ENCODE data around the gene PUSL1.

The PUSL1 gene

GRCh38 chr1:1264868-1265272 is 43.5 kb upstream of the PUSL1 start:
- Histone ChIP-seq H3K4me3 (ENCODE audit: low read length) (no peak overlapping the region), H3K36me3 (replicated peaks; ENCODE audit: low read depth, low read length) (peaks cover 39% of the 10 kb centered on the region)

GRCh38 chr1:1267488-1268283 is 40.7 kb upstream of the PUSL1 start:
- H3K4me2 ChIP-seq (ENCODE audit: low read length) = no peak overlapping the region
- no peaks in the 10 kb centered on the region for H3K9me3 ChIP-seq (ENCODE audit: insufficient read depth, low read length)
- H4K20me1 ChIP-seq (ENCODE audit: insufficient read depth, low read length) = peaks cover 34% of the 10 kb centered on the region
- H3K27me3 ChIP-seq (ENCODE audit: low read depth, low read length) = no peaks in the 10 kb centered on the region
- no peak overlapping the region for H3K4me3 ChIP-seq (ENCODE audit: low read length)
- H3K9ac ChIP-seq (ENCODE audit: low read length) = no peak overlapping the region
- H3K4me1 ChIP-seq (ENCODE audit: low read length) = peaks cover 14% of the 10 kb centered on the region
- H3K36me3 ChIP-seq (replicated peaks; ENCODE audit: low read depth, low read length) = peaks cover 33% of the 10 kb centered on the region
- TF ChIP-seq CTCF (IDR thresholded peaks at IDR 0.05; ENCODE audit: low read depth, low read length) = no peak
- no peak for TF ChIP-seq EZH2phosphoT487 (IDR thresholded peaks at IDR 0.05; ENCODE audit: low read depth)
- H2AFZ ChIP-seq (ENCODE audit: low read depth, low read length) = no peak overlapping the region
- no peak overlapping the region for H3K27ac ChIP-seq (ENCODE audit: low read length)
- H3K79me2 ChIP-seq (ENCODE audit: low read length) = peaks cover 66% of the 10 kb centered on the region

More at GRCh38 chr1:1264868-1265272, 43.5 kb upstream of the PUSL1 start:
- Histone ChIP-seq H3K9me3 (ENCODE audit: insufficient read depth, low read length) (no peaks in the 10 kb centered on the region), H3K27me3 (ENCODE audit: low read depth, low read length) (no peaks in the 10 kb centered on the region), H3K4me2 (ENCODE audit: low read length) (no peak overlapping the region), H3K9ac (ENCODE audit: low read length) (no peak overlapping the region), H3K4me1 (ENCODE audit: low read length) (peaks cover 9% of the 10 kb centered on the region; the same call in 1 of the 2 replicates), H3K79me2 (ENCODE audit: low read length) (peaks cover 38% of the 10 kb centered on the region), H3K27ac (ENCODE audit: low read length) (no peak overlapping the region), H4K20me1 (ENCODE audit: insufficient read depth, low read length) (peaks cover 12% of the 10 kb centered on the region), H2AFZ (ENCODE audit: low read depth, low read length) (no peak overlapping the region)
- TF ChIP-seq CTCF (IDR thresholded peaks at IDR 0.05; ENCODE audit: low read depth, low read length) (peak; percentile 17), EZH2phosphoT487 (IDR thresholded peaks at IDR 0.05; ENCODE audit: low read depth) (no peak)

GRCh38 chr1:1268284-1268682 is 40.1 kb upstream of the PUSL1 start:
- TF ChIP-seq EZH2phosphoT487 (IDR thresholded peaks at IDR 0.05; ENCODE audit: low read depth) = no peak
- no peak for TF ChIP-seq CTCF (IDR thresholded peaks at IDR 0.05; ENCODE audit: low read depth, low read length)
- Histone ChIP-seq H3K36me3 (replicated peaks; ENCODE audit: low read depth, low read length) (peaks cover 28% of the 10 kb centered on the region), H4K20me1 (ENCODE audit: insufficient read depth, low read length) (peaks cover 36% of the 10 kb centered on the region), H3K9me3 (ENCODE audit: insufficient read depth, low read length) (no peaks in the 10 kb centered on the region), H2AFZ (ENCODE audit: low read depth, low read length) (no peak overlapping the region), H3K27me3 (ENCODE audit: low read depth, low read length) (no peaks in the 10 kb centered on the region), H3K4me2 (ENCODE audit: low read length) (no peak overlapping the region), H3K79me2 (ENCODE audit: low read length) (peaks cover 72% of the 10 kb centered on the region), H3K9ac (ENCODE audit: low read length) (no peak overlapping the region), H3K4me1 (ENCODE audit: low read length) (peaks cover 15% of the 10 kb centered on the region), H3K4me3 (ENCODE audit: low read length) (no peak overlapping the region), H3K27ac (ENCODE audit: low read length) (no peak overlapping the region)

- H3K4me2 ChIP-seq (ENCODE audit: low read length) = no peak overlapping the region
- peaks cover 69% of the 10 kb centered on the region for H3K79me2 ChIP-seq (ENCODE audit: low read length)
- no peak overlapping the region for H3K27ac ChIP-seq (ENCODE audit: low read length)
Observed at GRCh38 chr1:1270813-1271212, 37.6 kb upstream of the PUSL1 start.

More at GRCh38 chr1:1270813-1271212, 37.6 kb upstream of the PUSL1 start:
- H4K20me1 ChIP-seq (ENCODE audit: insufficient read depth, low read length) = peaks cover 33% of the 10 kb centered on the region
- peaks cover 19% of the 10 kb centered on the region for H3K4me1 ChIP-seq (ENCODE audit: low read length)
- H3K9ac ChIP-seq (ENCODE audit: low read length) = no peak overlapping the region
- no peak for TF ChIP-seq EZH2phosphoT487 (IDR thresholded peaks at IDR 0.05; ENCODE audit: low read depth)
- TF ChIP-seq CTCF (IDR thresholded peaks at IDR 0.05; ENCODE audit: low read depth, low read length) = no peak
- H2AFZ ChIP-seq (ENCODE audit: low read depth, low read length) = no peak overlapping the region
- H3K9me3 ChIP-seq (ENCODE audit: insufficient read depth, low read length) = no peaks in the 10 kb centered on the region
- peaks cover 23% of the 10 kb centered on the region for H3K36me3 ChIP-seq (replicated peaks; ENCODE audit: low read depth, low read length)
- no peaks in the 10 kb centered on the region for H3K27me3 ChIP-seq (ENCODE audit: low read depth, low read length)
- no peak overlapping the region for H3K4me3 ChIP-seq (ENCODE audit: low read length)

Measured in OCI-LY3 (cell line).